OCI-LY7 (cell line): ENCODE measurements around the gene DOHH. TPM values are rescaled to one million over a fixed set of nuclear protein-coding genes. Genes with fewer than 3 reads are reported as not detected.

Experiments used
- BruUV-seq: library from RNA; stranded (reverse); fragments of 400-500 nt; replicated peaks from 2 replicates; lab custom pipeline; 2021; lab: Mats Ljungman, UMichigan
- CTCF ChIA-PET: fragments of 300-600 bp; sonication (Branson Sonifier 250); formaldehyde crosslinking; loops from one replicate; lab custom pipeline; 2022; ENCODE audit warnings: antibody characterized with exemption; ENCODE audit not compliant: unreplicated experiment; lab: Charles Lee
- POLR2A ChIA-PET: fragments of 300-600 bp; sonication (Branson Sonifier 250); formaldehyde crosslinking; loops from one replicate; lab custom pipeline; 2022; ENCODE audit warnings: antibody characterized with exemption; lab: Charles Lee
- DNase-seq: peaks from one replicate; pipeline ENCODE4 v3.0.0-alpha.2; 2015; ENCODE audit warnings: low spot score
- H2AFZ ChIP-seq: fragments of 200-600 bp; sonication (generic), shearing (Covaris generic); 2 replicates; pipeline ENCODE4 v1.6.1; 2014; ENCODE audit warnings: mild to moderate bottlenecking, antibody characterized with exemption, low read length, moderate library complexity
- H3K27ac ChIP-seq: fragments of 200-600 bp; sonication (generic); 2 replicates; pipeline ENCODE4 v1.5.1; 2014; ENCODE audit warnings: mixed run types, low read depth, mild to moderate bottlenecking, moderate library complexity, low read length, inconsistent platforms; ENCODE audit not compliant: poor library complexity, severe bottlenecking
- H3K36me3 ChIP-seq: fragments of 200-600 bp; sonication (generic); 2 replicates; pipeline ENCODE4 v1.6.1; 2014; ENCODE audit warnings: mild to moderate bottlenecking, antibody characterized with exemption, low read length, moderate library complexity, mixed read lengths; ENCODE audit not compliant: insufficient read depth
- H3K4me1 ChIP-seq: fragments of 200-600 bp; sonication (generic); 2 replicates; pipeline ENCODE4 v1.5.1; 2014; ENCODE audit warnings: mild to moderate bottlenecking, low read length; ENCODE audit not compliant: insufficient read depth, poor library complexity, severe bottlenecking
- H3K4me2 ChIP-seq: fragments of 200-600 bp; sonication (generic); 2 replicates; pipeline ENCODE4 v1.6.1; 2014; ENCODE audit warnings: mild to moderate bottlenecking, low read length
- H3K4me3 ChIP-seq: fragments of 200-600 bp; sonication (generic); 2 replicates; pipeline ENCODE4 v1.5.1; 2014; ENCODE audit warnings: mild to moderate bottlenecking, low read depth, low read length; ENCODE audit not compliant: poor library complexity, severe bottlenecking
- H3K79me2 ChIP-seq: fragments of 200-600 bp; sonication (generic); 2 replicates; pipeline ENCODE4 v1.6.1; 2016; ENCODE audit warnings: low read depth, mild to moderate bottlenecking, low read length, moderate library complexity, mixed read lengths; ENCODE audit not compliant: insufficient read depth
- H3K9me2 ChIP-seq: fragments of 200-600 bp; sonication (generic); 2 replicates; pipeline ENCODE4 v1.6.1; 2016; ENCODE audit warnings: mild to moderate bottlenecking, low read length, mixed read lengths; ENCODE audit not compliant: insufficient read depth
- H3K9me3 ChIP-seq: fragments of 200-600 bp; sonication (generic); 2 replicates; pipeline ENCODE4 v1.6.1; 2014; ENCODE audit warnings: mild to moderate bottlenecking, mixed run types, low read length, mixed read lengths
- H4K20me1 ChIP-seq: fragments of 200-600 bp; sonication (generic); 2 replicates; pipeline ENCODE4 v1.6.1; 2014; ENCODE audit warnings: mild to moderate bottlenecking, antibody characterized with exemption, low read length, moderate library complexity, mixed read lengths; ENCODE audit not compliant: insufficient read depth
- CTCF ChIP-seq: fragments of 200-600 bp; sonication (generic); conservative IDR thresholded peaks from 2 replicates; pipeline ENCODE4 v1.5.1; 2014; ENCODE audit warnings: mild to moderate bottlenecking, antibody characterized with exemption, low read length, moderate library complexity, mixed read lengths
- EZH2phosphoT487 ChIP-seq: fragments of 200-600 bp; sonication (generic); IDR thresholded peaks from 2 replicates; pipeline ENCODE4 v1.6.1; 2018; ENCODE audit warnings: low read depth, borderline replicate concordance, mild to moderate bottlenecking, mixed run types, antibody characterized with exemption, low read length, moderate library complexity, mixed read lengths
- intact Hi-C: fragments of 100-400 bp; cut with micrococcal nuclease; formaldehyde crosslinking; loops from one replicate; pipeline ENCODE4 v1.10.0; 2022; ENCODE audit not compliant: unreplicated experiment
- total RNA-seq, 2 experiments: library from RNA; depleted of rRNA in 1 of 2; stranded (reverse); fragments of >200 nt in 1 of 2; shearing (Covaris generic) in 1 of 2; gene quantifications; 2 replicates each; pipeline ENCODE4 v1.2.3, GENCODE V29; 2014 to 2022

The DOHH gene
- total RNA-seq, 2 experiments from 2014 or later, result 11.3 to 13.1 TPM

- Histone ChIP-seq H2AFZ (no peak overlapping the region), H3K4me2 (no peak overlapping the region), H4K20me1 (no peaks in the 10 kb centered on the region), H3K79me2 (no peaks in the 10 kb centered on the region), H3K9me2 (no peaks in the 10 kb centered on the region), H3K9me3 (no peaks in the 10 kb centered on the region), H3K36me3 (peaks cover 77% of the 10 kb centered on the region), H3K27ac (no peak overlapping the region), H3K4me3 (no peak overlapping the region), H3K4me1 (no peaks in the 10 kb centered on the region)
- intact Hi-C loops, result no loop called here
- no TSS peak for BruUV-seq
- ChIA-PET POLR2A (no interaction called here), CTCF (no interaction called here)
- no peak for DNase-seq
- TF ChIP-seq CTCF (no peak), EZH2phosphoT487 (no peak)
These were observed 34.1 kb upstream of the DOHH start for GRCh38 chr19:3534375-3535234.

GRCh38 chr19:3533563-3534216 lies 33.2 kb upstream of the DOHH start:
- Histone ChIP-seq H3K4me3 (no peak overlapping the region), H3K36me3 (peaks cover 69% of the 10 kb centered on the region), H2AFZ (no peak overlapping the region), H3K9me3 (no peaks in the 10 kb centered on the region), H3K79me2 (no peaks in the 10 kb centered on the region), H3K4me2 (no peak overlapping the region), H3K9me2 (no peaks in the 10 kb centered on the region), H3K27ac (no peak overlapping the region), H4K20me1 (no peaks in the 10 kb centered on the region), H3K4me1 (no peaks in the 10 kb centered on the region)
- ChIA-PET POLR2A (no interaction called here), CTCF (no interaction called here)
- BruUV-seq, result no TSS peak
- intact Hi-C loops, result no loop called here
- no peak for DNase-seq
- no peak for TF ChIP-seq EZH2phosphoT487
- TF ChIP-seq CTCF, result no peak

GRCh38 chr19:3533033-3533432 lies 32.6 kb upstream of the DOHH start:
- Histone ChIP-seq H3K4me2 (no peak overlapping the region), H3K4me3 (no peak overlapping the region), H3K4me1 (no peaks in the 10 kb centered on the region), H2AFZ (no peak overlapping the region), H3K9me3 (no peaks in the 10 kb centered on the region), H3K79me2 (no peaks in the 10 kb centered on the region), H3K36me3 (peaks cover 62% of the 10 kb centered on the region), H3K27ac (no peak overlapping the region), H4K20me1 (no peaks in the 10 kb centered on the region), H3K9me2 (no peaks in the 10 kb centered on the region)
- TF ChIP-seq EZH2phosphoT487 (no peak), CTCF (no peak)
- ChIA-PET CTCF (no interaction called here), POLR2A (no interaction called here)
- no TSS peak for BruUV-seq
- DNase-seq, result no peak
- intact Hi-C loops, result no loop called here
